ENCODE data around the gene IL1R2.

IL1R2 gene

DNA sequence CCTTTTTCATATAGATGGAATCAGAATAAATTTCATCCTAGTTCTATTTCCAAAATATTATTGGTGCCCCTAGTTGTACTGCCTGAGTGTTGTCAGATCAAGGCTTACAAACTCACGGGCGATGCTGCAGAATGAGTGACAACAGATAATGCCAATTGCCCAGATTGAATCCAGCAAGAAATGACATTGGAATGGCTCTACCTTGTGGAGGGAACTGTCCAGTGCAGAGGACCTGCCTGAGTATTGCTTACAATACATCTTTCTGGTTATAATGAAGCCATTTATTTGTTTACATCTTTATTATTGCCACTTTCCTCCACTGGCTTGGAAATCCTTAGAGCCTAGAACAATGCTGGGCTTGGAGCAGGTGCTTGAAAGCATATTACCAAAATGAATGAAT is 7.8 kb upstream of the IL1R2 start:
- TF ChIP-seq GATA3 (IDR thresholded peaks at IDR 0.05; ENCODE audit: low read depth, low read length) (no peak), GATA2 (IDR thresholded peaks at IDR 0.05; ENCODE audit: low read depth, low read length) (no peak)

- TF ChIP-seq GATA3 (IDR thresholded peaks at IDR 0.05; ENCODE audit: low read depth, low read length) (no peak), GATA2 (IDR thresholded peaks at IDR 0.05; ENCODE audit: low read depth, low read length) (no peak)
Observed at GRCh38 chr2:101984656-101985055, 7.1 kb upstream of the IL1R2 start.

- TF ChIP-seq GATA3 (IDR thresholded peaks at IDR 0.05; ENCODE audit: low read depth, low read length) (no peak), GATA2 (IDR thresholded peaks at IDR 0.05; ENCODE audit: low read depth, low read length) (no peak)
Observed at GRCh38 chr2:101985101-101985792, 6.5 kb upstream of the IL1R2 start.

GRCh38 chr2:101985793-101986164 is 6.0 kb upstream of the IL1R2 start:
- TF ChIP-seq GATA3 (IDR thresholded peaks at IDR 0.05; ENCODE audit: low read depth, low read length) (no peak), GATA2 (IDR thresholded peaks at IDR 0.05; ENCODE audit: low read depth, low read length) (no peak)

GRCh38 chr2:101986376-101986775 is 5.4 kb upstream of the IL1R2 start:
- TF ChIP-seq GATA3 (IDR thresholded peaks at IDR 0.05; ENCODE audit: low read depth, low read length) (no peak), GATA2 (IDR thresholded peaks at IDR 0.05; ENCODE audit: low read depth, low read length) (no peak)

GRCh38 chr2:101986804-101987740 is 4.7 kb upstream of the IL1R2 start:
- TF ChIP-seq GATA2 (IDR thresholded peaks at IDR 0.05; ENCODE audit: low read depth, low read length), result no peak
- no peak for TF ChIP-seq GATA3 (IDR thresholded peaks at IDR 0.05; ENCODE audit: low read depth, low read length)

- no peak for TF ChIP-seq GATA2 (IDR thresholded peaks at IDR 0.05; ENCODE audit: low read depth, low read length)
- no peak for TF ChIP-seq GATA3 (IDR thresholded peaks at IDR 0.05; ENCODE audit: low read depth, low read length)
Observed at GRCh38 chr2:101987832-101988231, 3.9 kb upstream of the IL1R2 start.

DNA sequence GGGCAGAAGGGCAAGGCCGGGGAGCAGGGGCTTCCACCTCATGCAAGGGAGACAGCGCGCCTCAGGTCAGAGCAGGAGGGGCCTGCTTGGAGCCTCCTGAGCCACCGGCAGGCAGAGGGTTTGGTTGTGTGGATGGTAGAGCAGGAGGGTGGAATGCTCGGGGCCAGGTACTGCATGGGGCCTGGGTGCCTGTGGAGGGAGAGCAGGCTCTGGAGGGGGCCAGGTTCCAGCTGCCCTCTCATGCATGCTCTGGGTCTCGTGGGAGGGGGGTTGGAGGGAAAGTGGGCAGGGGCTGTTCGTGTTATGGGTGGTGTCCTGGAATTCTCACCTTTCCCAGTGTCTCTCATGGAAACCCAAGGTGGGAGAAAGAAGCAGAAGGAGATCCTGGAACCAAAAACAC is 3.2 kb upstream of the IL1R2 start:
- TF ChIP-seq GATA2 (IDR thresholded peaks at IDR 0.05; ENCODE audit: low read depth, low read length) (no peak), GATA3 (IDR thresholded peaks at IDR 0.05; ENCODE audit: low read depth, low read length) (no peak)

- TF ChIP-seq GATA2 (IDR thresholded peaks at IDR 0.05; ENCODE audit: low read depth, low read length) (no peak), GATA3 (IDR thresholded peaks at IDR 0.05; ENCODE audit: low read depth, low read length) (no peak)
Observed at GRCh38 chr2:101989740-101990460, 1.9 kb upstream of the IL1R2 start.

DNA sequence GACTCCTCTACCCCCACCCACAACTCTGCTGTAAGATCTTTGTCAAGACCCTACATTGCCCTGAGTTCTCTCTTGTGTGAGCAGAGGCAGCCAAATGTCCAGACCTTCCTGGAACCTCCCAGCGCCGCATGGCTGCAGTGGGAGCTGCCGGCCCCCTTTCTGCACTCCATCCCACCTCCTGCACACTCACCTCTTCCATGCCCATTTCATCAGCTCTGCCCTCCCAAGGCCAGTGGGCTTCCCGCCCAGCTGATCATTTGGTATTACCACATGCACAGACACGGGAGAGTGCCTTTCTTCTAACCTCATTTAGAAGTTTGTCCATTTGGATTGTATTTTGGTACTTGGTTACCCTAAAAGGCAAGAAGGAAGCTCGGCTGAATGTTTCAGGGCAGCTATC is 2.0 kb downstream of the IL1R2 start:
- no peak for TF ChIP-seq GATA3 (IDR thresholded peaks at IDR 0.05; ENCODE audit: low read depth, low read length)
- TF ChIP-seq GATA2 (IDR thresholded peaks at IDR 0.05; ENCODE audit: low read depth, low read length), result no peak

DNA sequence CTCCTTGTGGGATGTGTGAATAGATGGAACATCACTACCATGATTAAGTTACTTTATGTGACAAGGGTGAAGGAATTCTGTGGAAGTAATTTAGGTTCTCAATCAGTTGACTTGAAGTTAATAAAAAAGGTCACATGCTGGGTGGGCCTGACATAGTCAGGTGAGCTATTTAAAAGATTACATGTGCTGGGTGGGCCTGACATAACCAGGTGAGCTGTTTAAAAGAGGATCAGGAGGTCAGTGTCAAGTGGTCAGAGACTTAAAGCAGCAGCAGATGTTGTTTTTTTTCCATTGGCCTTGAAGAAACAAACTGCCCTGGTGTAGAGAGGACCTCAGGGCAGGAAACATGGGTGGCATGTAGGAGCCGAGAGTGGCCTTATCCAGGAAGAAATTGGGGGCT is 3.3 kb downstream of the IL1R2 start:
- TF ChIP-seq GATA2 (IDR thresholded peaks at IDR 0.05; ENCODE audit: low read depth, low read length) (no peak), GATA3 (IDR thresholded peaks at IDR 0.05; ENCODE audit: low read depth, low read length) (no peak)

DNA sequence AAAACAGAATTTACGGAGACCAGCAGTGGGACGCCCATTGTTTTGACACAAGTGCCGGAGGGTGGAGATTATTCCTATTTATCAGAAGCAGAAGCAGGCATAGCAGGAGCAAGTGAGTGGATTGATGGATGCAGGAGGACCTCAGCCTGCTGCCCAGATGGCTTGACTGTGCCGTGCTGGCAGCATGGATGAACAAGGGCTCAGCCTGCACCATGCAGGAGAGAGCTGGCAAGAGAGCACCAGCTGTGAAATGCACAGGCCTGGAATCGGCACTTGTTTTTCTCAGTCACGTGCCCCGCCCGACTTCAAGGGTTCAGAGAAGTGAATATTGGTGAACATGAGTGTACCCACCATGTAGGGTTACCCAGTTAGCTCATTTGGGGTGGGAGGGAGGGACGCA is 4.0 kb downstream of the IL1R2 start:
- TF ChIP-seq GATA2 (IDR thresholded peaks at IDR 0.05; ENCODE audit: low read depth, low read length), result no peak
- no peak for TF ChIP-seq GATA3 (IDR thresholded peaks at IDR 0.05; ENCODE audit: low read depth, low read length)

DNA sequence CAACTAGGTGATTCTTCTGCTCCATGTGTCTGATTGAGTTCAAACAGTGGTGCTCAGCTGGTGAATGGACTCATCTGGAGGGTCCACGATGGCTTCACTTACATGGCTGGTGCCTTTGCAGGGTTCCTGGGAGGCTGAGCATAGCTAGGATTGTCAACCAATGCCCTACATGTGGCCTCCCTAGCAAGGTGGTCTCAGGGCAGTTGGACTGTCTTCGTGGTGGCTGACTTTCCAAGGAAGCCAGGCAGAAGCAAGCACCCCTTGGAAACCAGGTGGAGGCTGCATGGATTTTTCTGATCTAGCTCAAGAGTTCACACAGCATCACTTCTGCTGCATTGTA is 6.8 kb downstream of the IL1R2 start:
- no peak for TF ChIP-seq GATA3 (IDR thresholded peaks at IDR 0.05; ENCODE audit: low read depth, low read length)
- no peak for TF ChIP-seq GATA2 (IDR thresholded peaks at IDR 0.05; ENCODE audit: low read depth, low read length)

All from SH-SY5Y (cell line).